OCI-LY3 (cell line): ENCODE results near the gene PLP2.

Experiments
- EZH2phosphoT487 ChIP-seq: fragments of 200-600 bp; shearing (Covaris generic); IDR thresholded peaks from 2 replicates; pipeline ENCODE4 v1.6.1; 2018; ENCODE audit warnings: antibody characterized with exemption, mixed run types, low read depth
- TF ChIP-seq, protein P1 (sequence below): fragments of 200-600, 300-600 bp; sonication (generic); IDR thresholded peaks from 2 replicates; pipeline ENCODE4 v1.5.1; 2014; ENCODE audit warnings: antibody characterized with exemption, low read length, low read depth

- TF ChIP-seq, protein P1, sequence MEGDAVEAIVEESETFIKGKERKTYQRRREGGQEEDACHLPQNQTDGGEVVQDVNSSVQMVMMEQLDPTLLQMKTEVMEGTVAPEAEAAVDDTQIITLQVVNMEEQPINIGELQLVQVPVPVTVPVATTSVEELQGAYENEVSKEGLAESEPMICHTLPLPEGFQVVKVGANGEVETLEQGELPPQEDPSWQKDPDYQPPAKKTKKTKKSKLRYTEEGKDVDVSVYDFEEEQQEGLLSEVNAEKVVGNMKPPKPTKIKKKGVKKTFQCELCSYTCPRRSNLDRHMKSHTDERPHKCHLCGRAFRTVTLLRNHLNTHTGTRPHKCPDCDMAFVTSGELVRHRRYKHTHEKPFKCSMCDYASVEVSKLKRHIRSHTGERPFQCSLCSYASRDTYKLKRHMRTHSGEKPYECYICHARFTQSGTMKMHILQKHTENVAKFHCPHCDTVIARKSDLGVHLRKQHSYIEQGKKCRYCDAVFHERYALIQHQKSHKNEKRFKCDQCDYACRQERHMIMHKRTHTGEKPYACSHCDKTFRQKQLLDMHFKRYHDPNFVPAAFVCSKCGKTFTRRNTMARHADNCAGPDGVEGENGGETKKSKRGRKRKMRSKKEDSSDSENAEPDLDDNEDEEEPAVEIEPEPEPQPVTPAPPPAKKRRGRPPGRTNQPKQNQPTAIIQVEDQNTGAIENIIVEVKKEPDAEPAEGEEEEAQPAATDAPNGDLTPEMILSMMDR: no peak
- no peak for TF ChIP-seq EZH2phosphoT487
Measured at GRCh38 chrX:49183701-49184281, 12.1 kb downstream of the PLP2 start.
